ENCODE data around the gene CCS. TPM values are rescaled to one million over a fixed set of nuclear protein-coding genes. Genes with fewer than 3 reads are reported as not detected.

Gene CCS
- total and polyA plus RNA-seq, 2 of the 4 experiments (the other 2 are of a cell fraction) = 20.1 to 53.0 TPM

DNA sequence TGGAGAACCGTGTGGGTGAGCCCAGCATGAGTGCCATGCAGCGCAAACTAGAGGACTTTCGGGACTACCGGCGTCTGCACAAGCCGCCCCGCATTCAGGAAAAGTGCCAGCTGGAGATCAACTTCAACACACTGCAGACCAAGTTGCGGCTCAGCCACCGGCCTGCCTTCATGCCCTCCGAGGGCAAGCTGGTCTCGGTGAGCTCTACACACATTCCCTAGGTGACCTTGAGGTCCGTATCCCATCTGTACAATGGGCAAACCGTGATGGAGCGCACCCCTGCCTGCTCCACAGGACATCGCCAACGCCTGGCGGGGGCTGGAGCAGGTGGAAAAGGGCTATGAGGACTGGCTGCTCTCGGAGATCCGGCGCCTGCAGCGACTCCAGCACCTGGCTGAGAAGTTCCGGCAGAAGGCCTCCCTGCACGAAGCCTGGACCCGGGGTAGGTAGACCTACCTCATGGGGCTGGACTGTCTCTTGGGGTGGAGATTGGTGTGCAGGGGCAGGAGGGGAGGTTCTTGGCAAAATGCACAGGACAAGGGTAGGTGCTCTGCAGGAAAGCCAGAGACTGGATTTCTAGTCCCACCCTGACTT is 35.2 kb upstream of the CCS start:
- WGBS, 2 experiments (ENCODE audit: extremely low coverage in 2 of 2, insufficient read length in 1 of 2) = 86% methylated on average over 12 of the region's 24 CpGs; no CpG with 5 or more reads in 1 of the 2 experiments
- no peak overlapping the region for H3K4me2 ChIP-seq (ENCODE audit: low read depth, low read length)
- no peak overlapping the region for H3K56ac ChIP-seq (ENCODE audit: extremely low read depth, insufficient read depth, low read length)
- H3K27ac ChIP-seq (ENCODE audit: insufficient read depth, low read length) = no peak overlapping the region
- H3K4me1 ChIP-seq (ENCODE audit: control insufficient read depth, insufficient read depth, low read length) = peaks cover 2% of the 10 kb centered on the region; the same call in 1 of the 2 replicates
- peaks cover 31% of the 10 kb centered on the region for H3K27me3 ChIP-seq (ENCODE audit: control insufficient read depth, insufficient read depth, low read length)
- no TSS peak for BruUV-seq (replicated peaks)
- H3K36me3 ChIP-seq (ENCODE audit: control insufficient read depth, insufficient read depth, low read length) = no peaks in the 10 kb centered on the region
- dilution Hi-C loops (cut with HindIII; ENCODE audit: low sequenced_read_pairs, unreplicated experiment) = no loop called here
- no peak overlapping the region for H3K18ac ChIP-seq (ENCODE audit: low read depth, low read length)
- no peak overlapping the region for H2BK120ac ChIP-seq (ENCODE audit: low read depth, low read length)
- H4K5ac ChIP-seq (ENCODE audit: low read depth, low read length) = no peak overlapping the region
- no peak overlapping the region for H2BK5ac ChIP-seq (ENCODE audit: low read depth, low read length, poor library complexity, severe bottlenecking)
- ChIA-PET CTCF (no interaction called here), POLR2A (ENCODE audit: unreplicated experiment) (no interaction called here)
- no peak overlapping the region for H3K14ac ChIP-seq (replicated peaks; ENCODE audit: low read depth, low read length)
- no peak overlapping the region for H2AK5ac ChIP-seq (ENCODE audit: low read depth, low read length)
- DNase-seq = no peak
- TF ChIP-seq CEBPB (IDR thresholded peaks at IDR 0.05; ENCODE audit: low read depth, low read length) (no peak), POLR2A (IDR thresholded peaks at IDR 0.05; ENCODE audit: low read depth, low read length) (no peak), FOS (IDR thresholded peaks at IDR 0.05; ENCODE audit: low read depth, low read length) (no peak), RFX5 (IDR thresholded peaks at IDR 0.05; ENCODE audit: low read depth, low read length) (no peak), RCOR1 (IDR thresholded peaks at IDR 0.05; ENCODE audit: insufficient replicate concordance, low read length) (no peak), MXI1 (IDR thresholded peaks at IDR 0.05; ENCODE audit: borderline replicate concordance, low read depth, low read length) (no peak), MAZ (IDR thresholded peaks at IDR 0.05; ENCODE audit: borderline replicate concordance, low read depth, low read length) (no peak), MAFK (IDR thresholded peaks at IDR 0.05; ENCODE audit: low read depth, low read length) (no peak), BHLHE40 (IDR thresholded peaks at IDR 0.05; ENCODE audit: low read depth, low read length) (no peak), NFE2L2 (IDR thresholded peaks at IDR 0.05; ENCODE audit: low read depth, low read length) (no peak), CHD1 (IDR thresholded peaks at IDR 0.05; ENCODE audit: low read depth, low read length) (no peak), RAD21 (IDR thresholded peaks at IDR 0.05; ENCODE audit: low read length) (no peak), SMC3 (IDR thresholded peaks at IDR 0.05; ENCODE audit: low read depth, low read length) (no peak)
- TF ChIP-seq, protein P1, sequence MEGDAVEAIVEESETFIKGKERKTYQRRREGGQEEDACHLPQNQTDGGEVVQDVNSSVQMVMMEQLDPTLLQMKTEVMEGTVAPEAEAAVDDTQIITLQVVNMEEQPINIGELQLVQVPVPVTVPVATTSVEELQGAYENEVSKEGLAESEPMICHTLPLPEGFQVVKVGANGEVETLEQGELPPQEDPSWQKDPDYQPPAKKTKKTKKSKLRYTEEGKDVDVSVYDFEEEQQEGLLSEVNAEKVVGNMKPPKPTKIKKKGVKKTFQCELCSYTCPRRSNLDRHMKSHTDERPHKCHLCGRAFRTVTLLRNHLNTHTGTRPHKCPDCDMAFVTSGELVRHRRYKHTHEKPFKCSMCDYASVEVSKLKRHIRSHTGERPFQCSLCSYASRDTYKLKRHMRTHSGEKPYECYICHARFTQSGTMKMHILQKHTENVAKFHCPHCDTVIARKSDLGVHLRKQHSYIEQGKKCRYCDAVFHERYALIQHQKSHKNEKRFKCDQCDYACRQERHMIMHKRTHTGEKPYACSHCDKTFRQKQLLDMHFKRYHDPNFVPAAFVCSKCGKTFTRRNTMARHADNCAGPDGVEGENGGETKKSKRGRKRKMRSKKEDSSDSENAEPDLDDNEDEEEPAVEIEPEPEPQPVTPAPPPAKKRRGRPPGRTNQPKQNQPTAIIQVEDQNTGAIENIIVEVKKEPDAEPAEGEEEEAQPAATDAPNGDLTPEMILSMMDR (conservative IDR thresholded peaks at IDR 0.05; ENCODE audit: low read depth, low read length) = no peak
- TF ChIP-seq, protein P2, sequence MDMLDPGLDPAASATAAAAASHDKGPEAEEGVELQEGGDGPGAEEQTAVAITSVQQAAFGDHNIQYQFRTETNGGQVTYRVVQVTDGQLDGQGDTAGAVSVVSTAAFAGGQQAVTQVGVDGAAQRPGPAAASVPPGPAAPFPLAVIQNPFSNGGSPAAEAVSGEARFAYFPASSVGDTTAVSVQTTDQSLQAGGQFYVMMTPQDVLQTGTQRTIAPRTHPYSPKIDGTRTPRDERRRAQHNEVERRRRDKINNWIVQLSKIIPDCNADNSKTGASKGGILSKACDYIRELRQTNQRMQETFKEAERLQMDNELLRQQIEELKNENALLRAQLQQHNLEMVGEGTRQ (IDR thresholded peaks at IDR 0.05; ENCODE audit: low read depth, low read length) = no peak
- TF ChIP-seq, protein P3, sequence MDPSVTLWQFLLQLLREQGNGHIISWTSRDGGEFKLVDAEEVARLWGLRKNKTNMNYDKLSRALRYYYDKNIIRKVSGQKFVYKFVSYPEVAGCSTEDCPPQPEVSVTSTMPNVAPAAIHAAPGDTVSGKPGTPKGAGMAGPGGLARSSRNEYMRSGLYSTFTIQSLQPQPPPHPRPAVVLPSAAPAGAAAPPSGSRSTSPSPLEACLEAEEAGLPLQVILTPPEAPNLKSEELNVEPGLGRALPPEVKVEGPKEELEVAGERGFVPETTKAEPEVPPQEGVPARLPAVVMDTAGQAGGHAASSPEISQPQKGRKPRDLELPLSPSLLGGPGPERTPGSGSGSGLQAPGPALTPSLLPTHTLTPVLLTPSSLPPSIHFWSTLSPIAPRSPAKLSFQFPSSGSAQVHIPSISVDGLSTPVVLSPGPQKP (IDR thresholded peaks at IDR 0.05; ENCODE audit: borderline replicate concordance, low read depth, low read length) = no peak
- intact Hi-C loops (cut with micrococcal nuclease) = no loop called here
- ATAC-seq (ENCODE audit: low read depth) = no peak
- H3K4me3 ChIP-seq (ENCODE audit: insufficient read depth, low read depth, low read length) = no peak overlapping the region
- H3K4ac ChIP-seq (ENCODE audit: low read depth, low read length) = no peak overlapping the region
- peak overlapping the region; percentile 8 for H2AFZ ChIP-seq (replicated peaks; ENCODE audit: low read length, poor library complexity)
- H3K9me1 ChIP-seq (ENCODE audit: insufficient read depth, low read length) = no peaks in the 10 kb centered on the region
- no peak overlapping the region for H4K8ac ChIP-seq (ENCODE audit: low read depth in 2 of 2, low read length in 2 of 2)
- no peak overlapping the region for H3K23ac ChIP-seq (ENCODE audit: low read depth, low read length)
- in situ Hi-C loops (cut with MboI; ENCODE audit: low sequenced_read_pairs) = no loop called here
- no peak overlapping the region for H2BK20ac ChIP-seq (ENCODE audit: low read depth, low read length)
- no peak overlapping the region for H2BK15ac ChIP-seq (ENCODE audit: low read depth, low read length)
- H3K9ac ChIP-seq (ENCODE audit: low read depth, low read length) = no peak overlapping the region
- no peaks in the 10 kb centered on the region for H4K20me1 ChIP-seq (ENCODE audit: insufficient read depth, low read length)
- no peaks in the 10 kb centered on the region for H3K9me3 ChIP-seq (ENCODE audit: control insufficient read depth, insufficient read depth, low read length)
- no peak overlapping the region for H4K91ac ChIP-seq (ENCODE audit: insufficient read depth, low read depth, low read length)
- H2AK9ac ChIP-seq (replicated peaks; ENCODE audit: low read depth, low read length, poor library complexity) = peak overlapping the region; percentile 50
- H3K79me1 ChIP-seq (ENCODE audit: low read depth in 1 of 2, low read length in 2 of 2) = no peaks in the 10 kb centered on the region

Data from IMR-90 (cell line).